MCF 10A (cell line): Measurements from ENCODE around the gene SUSD1. TPM values are rescaled to one million over a fixed set of nuclear protein-coding genes. Genes with fewer than 3 reads are reported as not detected.

Source experiments
- BruUV-seq: library from RNA; stranded (reverse); fragments of 400-500 nt; replicated peaks from 2 replicates; lab custom pipeline; 2021; lab: Mats Ljungman, UMichigan
- CTCF ChIA-PET: fragments of 300-600 bp; sonication (Branson Sonifier 250); formaldehyde crosslinking; extraction: SDS; loops from one replicate; lab custom pipeline; 2021; ENCODE audit warnings: antibody characterized with exemption, inconsistent platforms; lab: Yijun Ruan, JAX
- POLR2A ChIA-PET: fragments of 300-600, 350-650 bp; sonication (Branson Sonifier 250); formaldehyde crosslinking; extraction: SDS; loops from one replicate; lab custom pipeline; 2020; ENCODE audit warnings: antibody characterized with exemption, inconsistent platforms; lab: Yijun Ruan, JAX
- DNase-seq: peaks from one replicate; pipeline ENCODE4 v3.0.0-alpha.2; 2018; ENCODE audit not compliant: unreplicated experiment
- H3K27ac Mint-ChIP-seq: one replicate; pipeline ENCODE4 v1.8.0; 2022; ENCODE audit warnings: mild to moderate bottlenecking, low read depth, mixed read lengths; ENCODE audit not compliant: unreplicated experiment
- H3K27me3 Mint-ChIP-seq: one replicate; pipeline ENCODE4 v1.8.0; 2022; ENCODE audit warnings: mixed read lengths; ENCODE audit not compliant: insufficient read depth, unreplicated experiment
- H3K36me3 Mint-ChIP-seq: one replicate; pipeline ENCODE4 v1.8.0; 2022; ENCODE audit warnings: mild to moderate bottlenecking, moderate library complexity, mixed read lengths; ENCODE audit not compliant: insufficient read depth, unreplicated experiment
- H3K4me1 Mint-ChIP-seq: one replicate; pipeline ENCODE4 v1.8.0; 2022; ENCODE audit warnings: mixed read lengths; ENCODE audit not compliant: insufficient read depth, unreplicated experiment
- H3K4me3 Mint-ChIP-seq: one replicate; pipeline ENCODE4 v1.8.0; 2022; ENCODE audit warnings: mild to moderate bottlenecking, moderate library complexity, mixed read lengths; ENCODE audit not compliant: unreplicated experiment
- H3K9me3 Mint-ChIP-seq: one replicate; pipeline ENCODE4 v1.8.0; 2022; ENCODE audit warnings: mixed read lengths; ENCODE audit not compliant: unreplicated experiment
- CTCF ChIP-seq: fragments of 200-600 bp; IDR thresholded peaks from one replicate; pipeline ENCODE4 v1.8.0; 2022; ENCODE audit warnings: antibody characterized with exemption, mild to moderate bottlenecking; ENCODE audit not compliant: unreplicated experiment
- intact Hi-C: fragments of 100-400 bp; cut with micrococcal nuclease; formaldehyde crosslinking; loops from 2 replicates; pipeline ENCODE4 v1.14.1; 2022
- total RNA-seq: library from RNA; stranded (reverse); gene quantifications from 2 replicates; pipeline ENCODE4 v1.2.3, GENCODE V29; 2022

SUSD1 gene
- total RNA-seq, 1 experiment from 2014 or later, result 2.0 TPM

GRCh38 chr9:112212926-112213325 lies 37.8 kb upstream of the SUSD1 start:
- DNase-seq, result no peak
- intact Hi-C loops, result no loop called here
- BruUV-seq, result no TSS peak
- CTCF ChIA-PET, result no interaction called here
- POLR2A ChIA-PET, result interaction anchor here (0.8 kb wide), 1 partner anchor 9 kb away, joined by 5 read pairs; no protein-coding TSS in a partner anchor
- Mint-ChIP-seq H3K4me1 (no peaks in the 10 kb centered on the region), H3K9me3 (peaks cover 1% of the 10 kb centered on the region), H3K27ac (no peak overlapping the region), H3K27me3 (no peaks in the 10 kb centered on the region), H3K4me3 (no peak overlapping the region), H3K36me3 (peaks cover 73% of the 10 kb centered on the region)
- no peak for TF ChIP-seq CTCF

- Mint-ChIP-seq H3K9me3 (peaks cover 7% of the 10 kb centered on the region), H3K27me3 (no peaks in the 10 kb centered on the region), H3K4me1 (peaks cover 8% of the 10 kb centered on the region), H3K27ac (peak overlapping the region; percentile 7), H3K36me3 (peaks cover 64% of the 10 kb centered on the region), H3K4me3 (no peak overlapping the region)
- ChIA-PET CTCF (no interaction called here), POLR2A (interaction anchor here (1.3 kb wide), 1 partner anchor 11 kb away, joined by 4 read pairs; no protein-coding TSS in a partner anchor)
- DNase-seq, result no peak
- TF ChIP-seq CTCF, result no peak
- intact Hi-C loops, result no loop called here
- no TSS peak for BruUV-seq
These were observed 32.4 kb upstream of the SUSD1 start for GRCh38 chr9:112207451-112207850.

DNA sequence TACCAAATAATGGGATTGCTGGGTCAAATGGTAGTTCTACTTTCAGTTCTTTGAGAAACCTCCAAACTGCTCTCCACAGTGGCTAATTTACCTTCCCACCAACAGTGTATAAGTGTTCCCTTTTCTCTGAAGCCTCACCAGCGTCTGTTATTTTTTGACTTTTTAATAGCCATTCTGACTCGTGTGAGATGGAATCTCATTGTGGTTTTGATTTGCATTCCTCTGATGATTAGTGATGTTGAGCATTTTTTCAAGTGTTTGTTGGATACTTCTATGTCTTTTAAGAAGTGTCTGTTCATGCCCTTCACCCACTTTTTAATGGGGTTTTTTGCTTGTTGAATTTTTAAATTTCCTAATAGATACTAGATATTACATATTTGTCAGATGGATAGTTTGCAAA lies 28.4 kb upstream of the SUSD1 start:
- peak; percentile 22 for DNase-seq
- Mint-ChIP-seq H3K4me3 (no peak overlapping the region), H3K4me1 (peaks cover 8% of the 10 kb centered on the region), H3K27me3 (no peaks in the 10 kb centered on the region), H3K36me3 (peaks cover 55% of the 10 kb centered on the region), H3K27ac (peak overlapping the region; percentile 39), H3K9me3 (peaks cover 7% of the 10 kb centered on the region)
- TF ChIP-seq CTCF, result no peak
- ChIA-PET CTCF (no interaction called here), POLR2A (interaction anchor here (1.0 to 1.1 kb wide), 2 partner anchors 10 to 129 kb away, joined by 4 to 5 read pairs; no protein-coding TSS in a partner anchor)
- intact Hi-C loops, result no loop called here
- BruUV-seq, result no TSS peak

GRCh38 chr9:112200711-112201110 lies 25.6 kb upstream of the SUSD1 start:
- CTCF ChIA-PET, result no interaction called here
- Mint-ChIP-seq H3K4me3 (no peak overlapping the region), H3K27ac (no peak overlapping the region), H3K27me3 (no peaks in the 10 kb centered on the region), H3K9me3 (no peaks in the 10 kb centered on the region), H3K4me1 (peaks cover 8% of the 10 kb centered on the region), H3K36me3 (peaks cover 33% of the 10 kb centered on the region)
- TF ChIP-seq CTCF, result no peak
- BruUV-seq, result no TSS peak
- intact Hi-C loops, result no loop called here
- no peak for DNase-seq
- POLR2A ChIA-PET, result no interaction called here
